ENCODE measurements around the gene TEX50. TPM values are rescaled to one million over a fixed set of nuclear protein-coding genes. Genes with fewer than 3 reads are reported as not detected.

Gene TEX50
- polyA plus RNA-seq, 1 donor from 2014 or later = not detected

- H3K36me3 ChIP-seq (ENCODE audit: insufficient read depth, low read length) = no peaks in the 10 kb centered on the region
- TF ChIP-seq MXI1 (conservative IDR thresholded peaks at IDR 0.05; ENCODE audit: poor library complexity, severe bottlenecking) (no peak), CTCF (IDR thresholded peaks at IDR 0.05; ENCODE audit: poor library complexity, severe bottlenecking) (no peak), POLR2AphosphoS5 (IDR thresholded peaks at IDR 0.05) (no peak), TAF1 (IDR thresholded peaks at IDR 0.05; ENCODE audit: low read depth) (no peak), EP300 (conservative IDR thresholded peaks at IDR 0.05; ENCODE audit: poor library complexity, severe bottlenecking) (no peak), EZH2 (IDR thresholded peaks at IDR 0.05; ENCODE audit: borderline replicate concordance, insufficient read depth, low read length, poor library complexity, severe bottlenecking) (no peak), RAD21 (conservative IDR thresholded peaks at IDR 0.05) (no peak), REST (IDR thresholded peaks at IDR 0.05; ENCODE audit: borderline replicate concordance) (no peak), SMC3 (conservative IDR thresholded peaks at IDR 0.05; ENCODE audit: poor library complexity) (no peak)
- H2AFZ ChIP-seq (ENCODE audit: low read depth, low read length) = no peak overlapping the region
- H3F3A ChIP-seq (ENCODE audit: insufficient read depth, low read length, poor library complexity, severe bottlenecking) = no peaks in the 10 kb centered on the region
- H3K4me3 ChIP-seq (ENCODE audit: low read length) = no peak overlapping the region
- no peak overlapping the region for H3K9ac ChIP-seq (ENCODE audit: low read length)
- no peaks in the 10 kb centered on the region for H4K20me1 ChIP-seq (ENCODE audit: insufficient read depth)
- H3K4me2 ChIP-seq (ENCODE audit: low read length) = no peak overlapping the region
- no peaks in the 10 kb centered on the region for H3K9me2 ChIP-seq (ENCODE audit: insufficient read depth, low read length)
- no peak overlapping the region for H3K27ac ChIP-seq (ENCODE audit: low read length)
- no peaks in the 10 kb centered on the region for H3K79me2 ChIP-seq (replicated peaks; ENCODE audit: insufficient read depth, low read length)
- peaks cover 5% of the 10 kb centered on the region for H3K9me3 ChIP-seq (ENCODE audit: low read length)
- no peaks in the 10 kb centered on the region for H3K27me3 ChIP-seq (ENCODE audit: insufficient read depth, low read depth, low read length)
Observed at GRCh38 chr1:173660306-173660705, 25.2 kb downstream of the TEX50 start.

- Histone ChIP-seq H3K9me2 (ENCODE audit: insufficient read depth, low read length) (no peaks in the 10 kb centered on the region), H3K4me3 (ENCODE audit: low read length) (no peak overlapping the region), H3K4me2 (ENCODE audit: low read length) (no peak overlapping the region), H3K9ac (ENCODE audit: low read length) (no peak overlapping the region), H3F3A (ENCODE audit: insufficient read depth, low read length, poor library complexity, severe bottlenecking) (no peaks in the 10 kb centered on the region), H3K79me2 (replicated peaks; ENCODE audit: insufficient read depth, low read length) (no peaks in the 10 kb centered on the region), H3K27ac (ENCODE audit: low read length) (no peak overlapping the region), H3K27me3 (ENCODE audit: insufficient read depth, low read depth, low read length) (no peaks in the 10 kb centered on the region), H2AFZ (ENCODE audit: low read depth, low read length) (no peak overlapping the region), H3K9me3 (ENCODE audit: low read length) (no peaks in the 10 kb centered on the region), H3K36me3 (ENCODE audit: insufficient read depth, low read length) (no peaks in the 10 kb centered on the region), H4K20me1 (ENCODE audit: insufficient read depth) (no peaks in the 10 kb centered on the region)
- TF ChIP-seq RAD21 (conservative IDR thresholded peaks at IDR 0.05) (no peak), EP300 (conservative IDR thresholded peaks at IDR 0.05; ENCODE audit: poor library complexity, severe bottlenecking) (no peak), EZH2 (IDR thresholded peaks at IDR 0.05; ENCODE audit: borderline replicate concordance, insufficient read depth, low read length, poor library complexity, severe bottlenecking) (no peak), REST (IDR thresholded peaks at IDR 0.05; ENCODE audit: borderline replicate concordance) (no peak), MXI1 (conservative IDR thresholded peaks at IDR 0.05; ENCODE audit: poor library complexity, severe bottlenecking) (no peak)
Observed at GRCh38 chr1:173661271-173661670, 26.1 kb downstream of the TEX50 start.
